Natural killer cell (primary cell): ENCODE measurements around the gene GDF15. TPM values are rescaled to one million over a fixed set of nuclear protein-coding genes. Genes with fewer than 3 reads are reported as not detected.

Source experiments
- ATAC-seq, 3 donors: fragments of 150-1000 bp in 2 of 3; fragments of 200-7000 bp in 1 of 3; cut with Tn5 transposase; 1 replicate in 1 of 3; 2 replicates in 2 of 3; pipeline ENCODE4 v1.10.0; 2021; ENCODE audit warnings: mild to moderate bottlenecking in 2 of 3, moderate library complexity in 2 of 3
- DNase-seq, 2 donors: peaks; one replicate each; pipeline versions ENCODE4 v3.0.0 to v3.0.0-alpha.2; 2013 to 2021; ENCODE audit warnings: mixed read lengths in 1 of 2
- H3K27ac ChIP-seq: one replicate; pipeline ENCODE4 v1.5.1; 2013; ENCODE audit warnings: mild to moderate bottlenecking, low read length
- H3K27me3 ChIP-seq: one replicate; pipeline ENCODE4 v1.6.1; 2013; ENCODE audit warnings: low read length; ENCODE audit not compliant: control insufficient read depth, insufficient read depth
- H3K36me3 ChIP-seq: one replicate; pipeline ENCODE4 v1.6.1; 2013; ENCODE audit warnings: low read length; ENCODE audit not compliant: control insufficient read depth, insufficient read depth
- H3K4me1 ChIP-seq: one replicate; pipeline ENCODE4 v1.6.1; 2013; ENCODE audit warnings: low read length; ENCODE audit not compliant: control insufficient read depth, insufficient read depth
- H3K4me3 ChIP-seq: one replicate; pipeline ENCODE4 v1.5.1; 2013; ENCODE audit warnings: low read length
- H3K9me3 ChIP-seq: one replicate; pipeline ENCODE4 v1.6.1; 2013; ENCODE audit warnings: low read length; ENCODE audit not compliant: control insufficient read depth, insufficient read depth
- H3K27ac Mint-ChIP-seq, 2 donors: one replicate each; pipeline ENCODE4 v1.8.0; 2022; ENCODE audit warnings: mild to moderate bottlenecking in 2 of 2, mixed read lengths in 2 of 2, moderate library complexity in 1 of 2
- H3K27me3 Mint-ChIP-seq, 2 donors: one replicate each; pipeline ENCODE4 v1.8.0; 2022; ENCODE audit warnings: low read depth in 2 of 2, mixed read lengths in 2 of 2
- H3K36me3 Mint-ChIP-seq: one replicate; pipeline ENCODE4 v1.8.0; 2022; ENCODE audit warnings: mixed read lengths
- H3K4me1 Mint-ChIP-seq, 2 donors: one replicate each; pipeline ENCODE4 v1.8.0; 2022; ENCODE audit warnings: mixed read lengths in 2 of 2
- H3K4me3 Mint-ChIP-seq: one replicate; pipeline ENCODE4 v1.8.0; 2022; ENCODE audit warnings: mild to moderate bottlenecking, moderate library complexity, mixed read lengths
- H3K9me3 Mint-ChIP-seq, 2 donors: one replicate each; pipeline ENCODE4 v1.8.0; 2022; ENCODE audit warnings: mixed read lengths in 2 of 2
- CTCF ChIP-seq: fragments of 200-600 bp; IDR thresholded peaks from one replicate; pipeline ENCODE4 v1.8.0; 2022; ENCODE audit warnings: antibody characterized with exemption
- WGBS: methylation state at CpG from one replicate; pipeline ENCODE4 v1.1.7; 2013; ENCODE audit warnings: missing lambda C conversion rate; ENCODE audit not compliant: insufficient coverage; 5-methylcytosine and 5-hydroxymethylcytosine counted together
- intact Hi-C: fragments of 100-400 bp; cut with micrococcal nuclease; formaldehyde crosslinking; loops from one replicate; pipeline ENCODE4 v1.14.2; 2022
- total RNA-seq, 4 donors: library from RNA; stranded (reverse); fragments of 120-200 nt in 1 of 4; gene quantifications; one replicate each; pipeline versions ENCODE4 v1.2.3 to v1.2.4, GENCODE V29; 2013 to 2022

Gene GDF15
- total RNA-seq, 3 donors from 2014 or later (not counting 1 experiment from before 2014, with no cell fraction given) = 0.85 to 1.5 TPM; not detected in 1

- under 1% methylated on average over 97 of the region's 97 CpGs for WGBS
- H3K27ac ChIP-seq = peak overlapping the region; percentile 73
- ATAC-seq = peak; percentile 20 to 48 (median 27)
- peak; percentile 2 for TF ChIP-seq CTCF
- DNase-seq = peak in 1 of 2 donors; percentile 70
- H3K27me3 ChIP-seq = no peaks in the 10 kb centered on the region
- H3K4me3 Mint-ChIP-seq = peak overlapping the region; percentile 91
- H3K27ac Mint-ChIP-seq = peak overlapping the region; percentile 86 to 97
- H3K36me3 Mint-ChIP-seq = no peaks in the 10 kb centered on the region
- H3K27me3 Mint-ChIP-seq = no peaks in the 10 kb centered on the region
- H3K9me3 Mint-ChIP-seq = no peaks in the 10 kb centered on the region
- no peaks in the 10 kb centered on the region for H3K9me3 ChIP-seq
- H3K36me3 ChIP-seq = no peaks in the 10 kb centered on the region
- peak overlapping the region; percentile 73 for H3K4me3 ChIP-seq
- intact Hi-C loops = loop anchor here (5.0 kb wide), 3 partner anchors 43 to 228 kb away; partner anchors contain the start of gene MPV17L2
- peaks cover 66 to 89% of the 10 kb centered on the region in 2 donors for H3K4me1 Mint-ChIP-seq
- H3K4me1 ChIP-seq = peaks cover 89% of the 10 kb centered on the region
Measured at GRCh38 chr19:18419699-18420460, 33.9 kb downstream of the GDF15 start.

- Mint-ChIP-seq H3K9me3 (no peaks in the 10 kb centered on the region), H3K4me3 (peak overlapping the region; percentile 91), H3K27ac (peak overlapping the region; percentile 86 to 97), H3K27me3 (no peaks in the 10 kb centered on the region), H3K4me1 (peaks cover 70 to 91% of the 10 kb centered on the region in 2 donors), H3K36me3 (no peaks in the 10 kb centered on the region)
- ATAC-seq (no peak), DNase-seq (peak in 1 of 2 donors; percentile 34)
- intact Hi-C loops = no loop called here
- no peaks in the 10 kb centered on the region for H3K27me3 ChIP-seq
- WGBS = 70% methylated on average over 2 of the region's 2 CpGs
- H3K27ac ChIP-seq = peak overlapping the region; percentile 73
- TF ChIP-seq CTCF = no peak
- peak overlapping the region; percentile 73 for H3K4me3 ChIP-seq
- peaks cover 1% of the 10 kb centered on the region for H3K36me3 ChIP-seq
- H3K9me3 ChIP-seq = no peaks in the 10 kb centered on the region
- H3K4me1 ChIP-seq = peaks cover 88% of the 10 kb centered on the region
Measured at GRCh38 chr19:18420930-18421329, 35.0 kb downstream of the GDF15 start.

DNA sequence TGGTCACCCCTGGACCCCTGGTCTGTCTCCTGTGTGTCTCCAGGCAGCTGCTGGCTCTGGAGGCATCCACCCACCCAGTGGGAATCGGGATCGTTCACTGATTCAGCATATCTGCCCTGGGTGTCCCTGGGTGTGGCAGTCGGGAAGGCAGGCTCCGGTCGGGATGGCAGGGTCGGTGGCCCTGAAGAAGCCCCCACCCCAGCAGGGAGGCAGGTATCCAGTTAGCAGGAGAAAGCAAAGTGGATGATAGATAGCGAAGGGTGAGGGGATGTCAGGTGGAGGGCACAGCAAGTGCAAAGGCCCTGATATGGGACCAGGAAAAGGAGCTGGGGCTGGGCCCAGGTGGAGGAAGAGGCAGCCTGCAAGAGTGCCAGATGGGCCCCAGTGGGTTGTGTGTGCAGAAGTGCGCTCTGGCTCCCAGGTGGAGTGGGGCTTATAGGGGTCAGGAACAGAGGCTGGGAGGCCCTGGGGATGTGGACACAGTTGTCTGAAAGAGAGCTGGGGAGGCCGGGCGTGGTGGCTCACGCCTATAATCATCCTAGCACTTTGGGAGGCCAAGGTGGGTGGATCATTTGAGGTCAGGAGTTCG, 35.5 kb downstream of the GDF15 start:
- ATAC-seq = no peak
- Mint-ChIP-seq H3K36me3 (no peaks in the 10 kb centered on the region), H3K4me3 (peak overlapping the region; percentile 91), H3K27me3 (no peaks in the 10 kb centered on the region), H3K27ac (peak overlapping the region; percentile 86 to 97), H3K4me1 (peaks cover 69 to 91% of the 10 kb centered on the region in 2 donors), H3K9me3 (no peaks in the 10 kb centered on the region)
- peaks cover 3% of the 10 kb centered on the region for H3K36me3 ChIP-seq
- H3K4me1 ChIP-seq = peaks cover 88% of the 10 kb centered on the region
- TF ChIP-seq CTCF = no peak
- 76% methylated on average over 11 of the region's 12 CpGs for WGBS
- H3K9me3 ChIP-seq = no peaks in the 10 kb centered on the region
- DNase-seq = peak in 1 of 2 donors; percentile 37
- intact Hi-C loops = no loop called here
- no peak overlapping the region for H3K4me3 ChIP-seq
- peak overlapping the region; percentile 73 for H3K27ac ChIP-seq
- no peaks in the 10 kb centered on the region for H3K27me3 ChIP-seq
